Aortic smooth muscle cell (primary cell): ENCODE measurements around the gene AFTPH. TPM values are rescaled to one million over a fixed set of nuclear protein-coding genes. Genes with fewer than 3 reads are reported as not detected.

ENCODE experiments used
- total RNA-seq: library from RNA; depleted of rRNA; stranded (reverse); fragments of >200 nt; gene quantifications from 2 replicates; pipeline ENCODE4 v1.2.3, GENCODE V29; 2014

Gene AFTPH, protein sequence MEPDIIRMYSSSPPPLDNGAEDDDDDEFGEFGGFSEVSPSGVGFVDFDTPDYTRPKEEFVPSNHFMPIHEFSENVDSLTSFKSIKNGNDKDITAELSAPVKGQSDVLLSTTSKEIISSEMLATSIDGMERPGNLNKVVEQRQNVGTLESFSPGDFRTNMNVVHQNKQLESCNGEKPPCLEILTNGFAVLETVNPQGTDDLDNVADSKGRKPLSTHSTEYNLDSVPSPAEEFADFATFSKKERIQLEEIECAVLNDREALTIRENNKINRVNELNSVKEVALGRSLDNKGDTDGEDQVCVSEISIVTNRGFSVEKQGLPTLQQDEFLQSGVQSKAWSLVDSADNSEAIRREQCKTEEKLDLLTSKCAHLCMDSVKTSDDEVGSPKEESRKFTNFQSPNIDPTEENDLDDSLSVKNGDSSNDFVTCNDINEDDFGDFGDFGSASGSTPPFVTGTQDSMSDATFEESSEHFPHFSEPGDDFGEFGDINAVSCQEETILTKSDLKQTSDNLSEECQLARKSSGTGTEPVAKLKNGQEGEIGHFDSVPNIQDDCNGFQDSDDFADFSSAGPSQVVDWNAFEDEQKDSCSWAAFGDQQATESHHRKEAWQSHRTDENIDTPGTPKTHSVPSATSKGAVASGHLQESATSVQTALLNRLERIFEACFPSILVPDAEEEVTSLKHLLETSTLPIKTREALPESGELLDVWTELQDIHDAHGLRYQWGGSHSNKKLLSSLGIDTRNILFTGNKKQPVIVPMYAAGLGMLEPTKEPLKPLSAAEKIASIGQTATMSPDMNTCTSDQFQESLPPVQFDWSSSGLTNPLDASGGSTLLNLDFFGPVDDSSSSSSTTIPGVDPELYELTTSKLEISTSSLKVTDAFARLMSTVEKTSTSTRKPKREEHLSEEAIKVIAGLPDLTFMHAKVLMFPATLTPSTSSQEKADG
- total RNA-seq: 26.2 and 27.7 TPM in 2 replicates

GRCh38 chr2:64523666-64524603, at the start of gene AFTPH:
TSS of gene AFTPH (plus strand) at chr2:64524328. CDS start at chr2:64551475, 27,147 bp downstream.

Other genes with a start within 250 kb of the AFTPH start
- 7.7 and 11.1 TPM in 2 replicates for gene LGALSL, start 70.2 kb upstream of the AFTPH start, total RNA-seq
- gene SERTAD2, start 129.6 kb downstream of the AFTPH start, total RNA-seq: 8.3 and 12.8 TPM in 2 replicates